Measurements from ENCODE around the gene SNRK. TPM values are rescaled to one million over a fixed set of nuclear protein-coding genes. Genes with fewer than 3 reads are reported as not detected.

The SNRK gene
- total RNA-seq, 1 donor from 2014 or later: 46.3 TPM

GRCh38 chr3:43345877-43346276 lies 59.5 kb downstream of the SNRK start:
- H3K27me3 ChIP-seq: no peaks in the 10 kb centered on the region
- no peak overlapping the region for H3K4me3 ChIP-seq
- intact Hi-C loops (cut with DNase I): no loop called here
- no peaks in the 10 kb centered on the region for H3K9me3 ChIP-seq
- H3K27ac ChIP-seq: no peak overlapping the region
- DNase-seq: no peak
- TF ChIP-seq CTCF (IDR thresholded peaks at IDR 0.05): no peak
- no peak for ATAC-seq
- H3K36me3 ChIP-seq: peaks cover 87% of the 10 kb centered on the region
- no peaks in the 10 kb centered on the region for H3K4me1 ChIP-seq

DNA sequence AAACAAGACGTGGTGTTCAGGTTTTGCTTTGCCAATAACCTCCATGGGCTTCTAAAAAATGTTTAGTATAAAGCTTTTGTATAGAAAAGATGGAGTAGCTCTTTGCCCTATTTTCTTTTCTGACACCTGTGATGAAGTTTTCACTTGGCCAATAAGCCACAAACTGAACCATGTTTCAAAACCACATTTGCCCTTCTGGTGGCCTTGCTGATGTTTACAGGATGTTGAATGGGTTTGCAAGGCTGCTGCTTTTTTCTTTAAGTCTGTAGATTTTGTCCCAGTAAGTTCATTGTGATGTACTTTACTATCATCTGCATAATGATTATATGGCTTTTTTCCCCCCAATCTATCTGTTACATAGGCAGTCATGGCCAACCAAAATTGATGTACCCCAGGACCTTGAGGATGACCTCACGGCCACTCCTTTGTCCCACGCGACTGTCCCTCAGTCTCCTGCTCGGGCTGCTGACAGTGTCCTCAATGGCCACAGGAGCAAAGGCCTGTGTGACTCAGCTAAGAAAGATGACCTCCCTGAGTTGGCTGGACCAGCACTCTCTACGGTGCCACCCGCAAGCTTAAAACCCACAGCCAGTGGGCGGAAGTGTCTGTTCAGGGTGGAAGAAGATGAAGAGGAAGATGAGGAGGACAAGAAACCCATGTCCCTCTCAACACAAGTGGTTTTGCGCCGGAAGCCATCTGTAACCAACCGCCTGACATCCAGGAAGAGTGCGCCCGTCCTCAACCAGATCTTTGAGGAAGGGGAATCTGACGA lies 60.8 kb downstream of the SNRK start:
- H3K27ac ChIP-seq: no peak overlapping the region
- peak; percentile 9 for ATAC-seq
- intact Hi-C loops (cut with DNase I): no loop called here
- no peak for TF ChIP-seq CTCF (IDR thresholded peaks at IDR 0.05)
- H3K27me3 ChIP-seq: no peaks in the 10 kb centered on the region
- no peak overlapping the region for H3K4me3 ChIP-seq
- no peaks in the 10 kb centered on the region for H3K9me3 ChIP-seq
- H3K36me3 ChIP-seq: peaks cover 74% of the 10 kb centered on the region
- H3K4me1 ChIP-seq: no peaks in the 10 kb centered on the region
- no peak for DNase-seq

GRCh38 chr3:43347774-43348173 lies 61.4 kb downstream of the SNRK start:
- no peaks in the 10 kb centered on the region for H3K9me3 ChIP-seq
- no peak for DNase-seq
- ATAC-seq: peak; percentile 41
- no peak overlapping the region for H3K4me3 ChIP-seq
- H3K27me3 ChIP-seq: no peaks in the 10 kb centered on the region
- H3K27ac ChIP-seq: no peak overlapping the region
- intact Hi-C loops (cut with DNase I): no loop called here
- TF ChIP-seq CTCF (IDR thresholded peaks at IDR 0.05): no peak
- H3K36me3 ChIP-seq: peaks cover 68% of the 10 kb centered on the region
- no peaks in the 10 kb centered on the region for H3K4me1 ChIP-seq

- no peaks in the 10 kb centered on the region for H3K9me3 ChIP-seq
- DNase-seq (no peak), ATAC-seq (no peak)
- intact Hi-C loops (cut with DNase I): no loop called here
- no peaks in the 10 kb centered on the region for H3K27me3 ChIP-seq
- TF ChIP-seq CTCF (IDR thresholded peaks at IDR 0.05): no peak
- H3K4me1 ChIP-seq: no peaks in the 10 kb centered on the region
- no peak overlapping the region for H3K4me3 ChIP-seq
- H3K27ac ChIP-seq: no peak overlapping the region
- peaks cover 62% of the 10 kb centered on the region for H3K36me3 ChIP-seq
Measured at GRCh38 chr3:43348350-43348749, 62.0 kb downstream of the SNRK start.

- Histone ChIP-seq H3K4me1 (no peaks in the 10 kb centered on the region), H3K27ac (no peak overlapping the region), H3K4me3 (no peak overlapping the region), H3K36me3 (peaks cover 56% of the 10 kb centered on the region), H3K27me3 (no peaks in the 10 kb centered on the region), H3K9me3 (no peaks in the 10 kb centered on the region)
- TF ChIP-seq CTCF (IDR thresholded peaks at IDR 0.05): no peak
- DNase-seq (no peak), ATAC-seq (no peak)
- intact Hi-C loops (cut with DNase I): no loop called here
Measured at GRCh38 chr3:43348852-43349574, 62.7 kb downstream of the SNRK start.

Measured in upper lobe of right lung (tissue), 1 donor.